Endothelial cell of umbilical vein (primary cell): Measurements from ENCODE around the gene ERAL1. TPM values are rescaled to one million over a fixed set of nuclear protein-coding genes. Genes with fewer than 3 reads are reported as not detected.
A peak's percentile ranks its signal among the peaks of the same experiment; 100 is the strongest.

Experiments used
- BruUV-seq: library from RNA; stranded (reverse); fragments of 400-500 nt; replicated peaks from 2 replicates; lab custom pipeline; 2021; lab: Mats Ljungman, UMichigan
- CTCF ChIA-PET: fragments of 300-600, 350-600 bp; sonication (Branson Sonifier 250); formaldehyde crosslinking; loops from one replicate; lab custom pipeline; 2021; ENCODE audit warnings: antibody characterized with exemption, inconsistent platforms; lab: Charles Lee
- POLR2A ChIA-PET: fragments of 300-600, 350-600 bp; sonication (Branson Sonifier 250); formaldehyde crosslinking; loops from one replicate; lab custom pipeline; 2021; ENCODE audit warnings: antibody characterized with exemption, inconsistent platforms; lab: Charles Lee
- DNase-seq: peaks from one replicate; pipeline ENCODE4 v3.0.0-alpha.2; 2011; ENCODE audit warnings: low read depth, low spot score
- FAIRE-seq: peaks from 2 replicates; lab custom pipeline; 2011; peaks lifted over from hg19 to GRCh38; lab: Jason Lieb, UNC
- H2AFZ ChIP-seq: 2 replicates; pipeline ENCODE4 v1.6.0; 2012; ENCODE audit warnings: low read depth, low read length, control low read depth, inconsistent platforms
- H3K27ac ChIP-seq: 2 replicates; pipeline ENCODE4 v1.5.1; 2011; ENCODE audit warnings: low read depth, mild to moderate bottlenecking, control low read depth, low read length, moderate library complexity; ENCODE audit not compliant: insufficient read depth
- H3K27me3 ChIP-seq, 2 experiments: 2 replicates each; pipeline versions ENCODE4 v1.6.0 to v1.6.1; 2011; ENCODE audit warnings: low read length in 2 of 2, mixed read lengths in 1 of 2; ENCODE audit not compliant: control insufficient read depth in 2 of 2, insufficient read depth in 2 of 2
- H3K36me3 ChIP-seq, 2 experiments: 2 replicates in 1 of 2; 3 replicates in 1 of 2; pipeline ENCODE4 v1.5.1; 2011; ENCODE audit warnings: low read length in 2 of 2, mild to moderate bottlenecking in 1 of 2, moderate library complexity in 1 of 2; ENCODE audit not compliant: control insufficient read depth in 2 of 2, insufficient read depth in 2 of 2; ENCODE audit errors: extremely low read depth in 1 of 2
- H3K4me1 ChIP-seq: 3 replicates; pipeline ENCODE4 v1.5.1; 2011; ENCODE audit warnings: mild to moderate bottlenecking, low read length; ENCODE audit not compliant: control insufficient read depth, insufficient read depth; ENCODE audit errors: extremely low read depth
- H3K4me2 ChIP-seq: 2 replicates; pipeline ENCODE4 v1.6.1; 2011; ENCODE audit warnings: low read length, control low read depth, mixed read lengths; ENCODE audit not compliant: insufficient read depth
- H3K4me3 ChIP-seq, 3 experiments: fragments of 200-600 bp in 1 of 3; sonication (generic), shearing (Covaris generic) in 1 of 3; replicated peaks in 1 of 3; 2 replicates each; pipeline ENCODE4 v1.5.1; 2011 to 2016; ENCODE audit warnings: control low read depth in 3 of 3, low read length in 3 of 3, mild to moderate bottlenecking in 2 of 3, inconsistent platforms in 1 of 3, low read depth in 1 of 3, moderate library complexity in 1 of 3; ENCODE audit not compliant: insufficient read depth in 1 of 3
- H3K79me2 ChIP-seq: 2 replicates; pipeline ENCODE4 v1.6.0; 2012; ENCODE audit warnings: low read length, inconsistent platforms; ENCODE audit not compliant: control insufficient read depth, insufficient read depth
- H3K9ac ChIP-seq: replicated peaks from 2 replicates; pipeline ENCODE3; 2011; ENCODE audit warnings: low read length, control low read depth; ENCODE audit not compliant: insufficient read depth; ENCODE audit errors: extremely low read depth
- H3K9me1 ChIP-seq: replicated peaks from 3 replicates; pipeline ENCODE4 v1.6.0; 2011; ENCODE audit warnings: mild to moderate bottlenecking, low read length; ENCODE audit not compliant: control insufficient read depth, insufficient read depth; ENCODE audit errors: extremely low read depth
- H3K9me3 ChIP-seq: replicated peaks from 2 replicates; pipeline ENCODE4 v1.5.1; 2012; ENCODE audit warnings: low read length, inconsistent platforms; ENCODE audit not compliant: control insufficient read depth, insufficient read depth
- H4K20me1 ChIP-seq: replicated peaks from 2 replicates; pipeline ENCODE3; 2011; ENCODE audit warnings: mild to moderate bottlenecking, low read length; ENCODE audit not compliant: control insufficient read depth, insufficient read depth; ENCODE audit errors: extremely low read depth
- CTCF ChIP-seq, 2 donors: IDR thresholded peaks; 1 replicate in 1 of 2; 2 replicates in 1 of 2; pipeline ENCODE4 v1.5.1; 2011; ENCODE audit warnings: low read length in 2 of 2, mild to moderate bottlenecking in 2 of 2, moderate library complexity in 2 of 2, control low read depth in 1 of 2, inconsistent platforms in 1 of 2, low read depth in 1 of 2; ENCODE audit not compliant: insufficient read depth in 1 of 2; ENCODE audit errors: extremely low read depth in 1 of 2
- EZH2 ChIP-seq: IDR thresholded peaks from 2 replicates; pipeline ENCODE4 v1.6.1; 2012; ENCODE audit warnings: borderline replicate concordance, low read depth, mild to moderate bottlenecking, moderate library complexity, low read length, inconsistent platforms; ENCODE audit not compliant: severe bottlenecking
- FOS ChIP-seq: IDR thresholded peaks from 2 replicates; pipeline ENCODE4 v1.6.1; 2011; ENCODE audit warnings: mild to moderate bottlenecking, low read length, moderate library complexity, borderline replicate concordance; ENCODE audit not compliant: insufficient read depth
- GATA2 ChIP-seq: IDR thresholded peaks from 2 replicates; pipeline ENCODE4 v1.7.0; 2011; ENCODE audit warnings: low read depth, mild to moderate bottlenecking, moderate library complexity, mixed read lengths, low read length; ENCODE audit not compliant: insufficient read length, insufficient read depth
- JUN ChIP-seq: IDR thresholded peaks from 2 replicates; pipeline ENCODE4 v1.6.1; 2011; ENCODE audit warnings: borderline replicate concordance, low read depth; ENCODE audit not compliant: insufficient read length, insufficient read depth
- MAX ChIP-seq: IDR thresholded peaks from 2 replicates; pipeline ENCODE4 v1.6.1; 2011; ENCODE audit not compliant: insufficient read depth, insufficient read length
- MYC ChIP-seq: IDR thresholded peaks from one replicate; pipeline ENCODE4 v1.6.1; 2011; ENCODE audit warnings: mild to moderate bottlenecking, low read depth, low read length
- POLR2A ChIP-seq: IDR thresholded peaks from 2 replicates; pipeline ENCODE4 v1.6.1; 2012; ENCODE audit warnings: low read depth, mild to moderate bottlenecking, control low read depth, low read length
- POLR2AphosphoS5 ChIP-seq: IDR thresholded peaks from 2 replicates; pipeline ENCODE4 v1.6.1; 2012; ENCODE audit warnings: low read depth, mild to moderate bottlenecking, control low read depth, low read length, moderate library complexity; ENCODE audit not compliant: insufficient read depth
- dilution Hi-C: fragments of 300-500 bp; cut with MboI; formaldehyde crosslinking; loops from one replicate; pipeline ENCODE4 v1.15.0; 2019; ENCODE audit warnings: low sequenced_read_pairs; ENCODE audit not compliant: extremely low pct_ligation_motif_present
- intact Hi-C: fragments of 100-400 bp; cut with micrococcal nuclease; formaldehyde crosslinking; loops from one replicate; pipeline ENCODE4 v1.10.0; 2022
- polyA plus RNA-seq, 4 experiments: library from polyadenylated mRNA; depleted of rRNA in 3 of 4; stranded (reverse) in 3 of 4; unstranded in 1 of 4; fragments of >200 nt; gene quantifications; 2 replicates each; pipeline versions ENCODE4 v1.2.1 to v1.2.3, GENCODE V29; 2011 to 2012; ENCODE audit warnings: missing spikeins in 1 of 4
- total RNA-seq: library from RNA; stranded (reverse); gene quantifications from 2 replicates; pipeline ENCODE4 v1.2.3, GENCODE V29; 2021

ERAL1 gene
- total and polyA plus RNA-seq, 2 donors (not counting 3 experiments of a cell fraction or from before 2014, with no cell fraction given): 58.0 to 86.6 TPM

DNA sequence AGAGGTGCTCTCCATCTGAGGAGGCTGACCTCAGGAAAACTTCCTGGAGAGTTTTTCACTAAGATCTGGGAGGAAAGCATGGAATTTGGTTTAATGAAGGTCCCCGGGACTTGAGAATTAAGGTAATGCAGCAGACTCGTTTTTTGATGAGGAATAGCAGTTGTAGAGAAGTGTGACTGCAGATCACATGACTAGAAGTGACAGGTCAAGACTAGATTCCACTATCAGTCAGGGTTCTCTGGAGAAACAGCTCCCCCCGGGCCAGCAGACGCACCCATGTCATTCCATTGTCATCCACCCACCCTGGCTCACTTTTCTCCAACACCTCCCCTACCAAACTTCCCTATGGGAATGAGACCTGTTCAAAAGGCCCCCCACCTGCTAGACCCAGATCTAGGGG is 50.0 kb downstream of the ERAL1 start:
- intact Hi-C loops (no loop called here), dilution Hi-C loops (no loop called here)
- H3K27me3 ChIP-seq: no peaks in the 10 kb centered on the region
- H3K9me1 ChIP-seq: no peaks in the 10 kb centered on the region
- no peak overlapping the region for H3K4me3 ChIP-seq
- H3K4me1 ChIP-seq: peaks cover 18% of the 10 kb centered on the region
- H3K9me3 ChIP-seq: no peaks in the 10 kb centered on the region
- ChIA-PET POLR2A (no interaction called here), CTCF (interaction anchor here (0.6 to 1.5 kb wide), 3 partner anchors 56 to 178 kb away, joined by 3 to 5 read pairs (median 5); no protein-coding TSS in a partner anchor)
- H3K79me2 ChIP-seq: no peaks in the 10 kb centered on the region
- no peak overlapping the region for H2AFZ ChIP-seq
- H3K4me2 ChIP-seq: no peak overlapping the region
- DNase-seq: no peak
- H3K9ac ChIP-seq: no peak overlapping the region
- FAIRE-seq: peak; percentile 44
- no peaks in the 10 kb centered on the region for H4K20me1 ChIP-seq
- no peak for TF ChIP-seq CTCF (IDR thresholded peaks at IDR 0.05; ENCODE audit: extremely low read depth in 1 of 2, insufficient read depth in 1 of 2, low read depth in 1 of 2, low read length in 2 of 2)
- no peak for TF ChIP-seq MYC
- no peak for TF ChIP-seq POLR2AphosphoS5
- no peak for TF ChIP-seq GATA2
- no peak for TF ChIP-seq FOS
- TF ChIP-seq EZH2: no peak
- TF ChIP-seq JUN: no peak
- no peak for TF ChIP-seq POLR2A
- no peak for TF ChIP-seq MAX
- BruUV-seq: no TSS peak
- peaks cover 9 to 25% of the 10 kb centered on the region in 2 experiments for H3K36me3 ChIP-seq
- H3K27ac ChIP-seq: no peak overlapping the region
